Stimulated activated CD8-positive, alpha-beta memory T cell treated with anti-CD3 and anti-CD28 coated beads, Interleukin-7, amount 100 ng/mL, for 4 hours (primary cell): ENCODE data around the gene SCRN1.

Source experiments
- DNase-seq, 2 donors: peaks; one replicate each; pipeline ENCODE4 v3.0.0-alpha.2; 2020; ENCODE audit warnings: low read depth in 2 of 2

Gene SCRN1, protein sequence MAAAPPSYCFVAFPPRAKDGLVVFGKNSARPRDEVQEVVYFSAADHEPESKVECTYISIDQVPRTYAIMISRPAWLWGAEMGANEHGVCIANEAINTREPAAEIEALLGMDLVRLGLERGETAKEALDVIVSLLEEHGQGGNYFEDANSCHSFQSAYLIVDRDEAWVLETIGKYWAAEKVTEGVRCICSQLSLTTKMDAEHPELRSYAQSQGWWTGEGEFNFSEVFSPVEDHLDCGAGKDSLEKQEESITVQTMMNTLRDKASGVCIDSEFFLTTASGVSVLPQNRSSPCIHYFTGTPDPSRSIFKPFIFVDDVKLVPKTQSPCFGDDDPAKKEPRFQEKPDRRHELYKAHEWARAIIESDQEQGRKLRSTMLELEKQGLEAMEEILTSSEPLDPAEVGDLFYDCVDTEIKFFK

DNA sequence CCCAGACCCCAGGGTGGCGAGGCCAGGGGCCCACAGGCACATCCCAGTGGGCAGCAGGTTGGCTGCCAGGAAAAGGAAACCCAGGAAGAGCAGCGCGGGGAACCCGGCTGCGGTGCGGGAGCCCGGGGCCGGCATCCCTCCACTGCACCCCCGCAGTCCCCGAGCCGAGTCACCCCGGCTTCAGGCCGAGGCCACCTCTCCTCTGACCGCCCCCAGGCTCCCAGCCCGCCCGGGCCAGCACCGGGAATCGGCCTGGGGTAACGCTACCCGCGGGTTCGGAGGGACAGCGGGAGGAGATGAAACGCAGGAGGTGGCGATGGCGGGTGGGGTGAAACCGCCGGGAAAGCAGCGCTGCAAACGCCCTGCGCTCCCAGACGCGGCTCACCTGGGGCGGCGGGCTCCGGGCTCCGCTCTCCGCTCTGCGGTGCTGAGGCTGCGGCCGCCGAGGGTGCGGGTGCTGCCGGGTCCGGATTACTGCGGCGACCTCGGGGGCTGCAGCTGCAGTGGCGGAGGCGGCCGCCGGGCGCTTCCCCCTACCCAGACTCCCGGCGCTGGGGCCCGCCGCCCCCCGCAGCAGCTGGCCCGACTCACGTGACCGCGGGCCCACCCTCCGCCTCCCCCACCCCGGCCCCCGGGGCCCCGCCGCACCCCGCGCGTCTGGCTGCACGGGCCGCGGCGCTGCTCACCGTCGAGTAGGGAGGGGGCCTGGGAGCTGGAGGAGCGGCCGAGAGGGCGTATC is at the start of gene SCRN1:
TSS of gene SCRN1 (minus strand) at position 545 of the 739 bp plus-strand sequence. CDS start 20,734 bp downstream, outside the sequence.
- DNase-seq = peak in 1 of 2 donors; percentile 30

DNA sequence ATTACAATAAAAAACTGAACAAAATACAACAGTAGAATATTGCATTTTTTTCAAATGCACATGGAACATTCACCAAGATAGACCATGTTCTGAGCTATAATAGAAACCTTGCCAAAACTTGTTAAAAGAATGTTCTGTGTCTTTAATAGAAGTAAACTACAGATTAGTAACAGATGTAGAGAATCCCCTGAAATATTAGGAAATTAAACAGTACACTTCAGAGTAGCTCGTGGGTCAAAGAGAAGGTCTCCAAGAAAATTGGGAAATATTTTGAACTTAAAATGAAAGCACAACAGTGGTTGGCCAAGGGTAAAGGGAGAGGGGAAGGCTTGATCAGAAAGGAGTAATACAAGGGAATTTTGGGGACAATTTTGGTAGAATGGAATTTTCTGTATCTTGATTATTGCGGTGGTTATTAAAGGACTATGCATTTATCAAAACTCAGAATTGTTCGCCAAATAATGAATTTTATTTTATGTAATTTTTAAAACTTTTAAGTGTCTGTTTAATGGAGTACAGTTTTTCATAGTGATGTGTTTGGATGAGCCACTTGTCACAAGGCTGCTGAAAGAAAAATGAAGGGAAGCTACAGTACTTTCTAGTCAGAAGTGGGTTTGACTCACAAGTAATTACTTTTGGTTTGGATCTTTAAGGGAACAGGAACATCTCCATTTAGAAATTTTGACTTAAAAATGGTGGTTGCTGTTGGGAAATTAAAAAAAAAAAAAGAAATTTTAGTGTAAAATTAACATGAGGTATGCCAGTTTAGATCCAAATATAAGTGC is 48.8 kb upstream of the SCRN1 start:
- DNase-seq = no peak

DNA sequence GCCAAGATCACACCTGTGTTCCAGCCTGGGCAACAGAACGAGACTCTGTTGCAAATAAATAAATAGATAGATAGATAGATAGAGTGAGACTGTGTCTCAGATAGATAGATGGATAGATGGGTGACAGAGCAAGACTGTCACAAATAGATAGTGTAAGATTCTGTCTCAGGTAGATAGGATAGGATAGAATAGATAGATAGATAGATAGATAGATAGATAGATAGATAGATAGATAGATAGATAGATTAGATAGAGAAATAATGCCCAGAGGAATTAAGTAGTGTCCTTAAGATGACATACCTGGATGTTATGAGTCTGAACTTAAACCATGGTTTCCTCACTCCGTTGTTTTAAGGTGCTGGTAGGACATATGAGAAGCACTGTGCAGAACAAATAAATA is 46.6 kb upstream of the SCRN1 start:
- no peak for DNase-seq

GRCh38 chr7:30034501-30034900 is 44.9 kb upstream of the SCRN1 start:
- no peak for DNase-seq

DNA sequence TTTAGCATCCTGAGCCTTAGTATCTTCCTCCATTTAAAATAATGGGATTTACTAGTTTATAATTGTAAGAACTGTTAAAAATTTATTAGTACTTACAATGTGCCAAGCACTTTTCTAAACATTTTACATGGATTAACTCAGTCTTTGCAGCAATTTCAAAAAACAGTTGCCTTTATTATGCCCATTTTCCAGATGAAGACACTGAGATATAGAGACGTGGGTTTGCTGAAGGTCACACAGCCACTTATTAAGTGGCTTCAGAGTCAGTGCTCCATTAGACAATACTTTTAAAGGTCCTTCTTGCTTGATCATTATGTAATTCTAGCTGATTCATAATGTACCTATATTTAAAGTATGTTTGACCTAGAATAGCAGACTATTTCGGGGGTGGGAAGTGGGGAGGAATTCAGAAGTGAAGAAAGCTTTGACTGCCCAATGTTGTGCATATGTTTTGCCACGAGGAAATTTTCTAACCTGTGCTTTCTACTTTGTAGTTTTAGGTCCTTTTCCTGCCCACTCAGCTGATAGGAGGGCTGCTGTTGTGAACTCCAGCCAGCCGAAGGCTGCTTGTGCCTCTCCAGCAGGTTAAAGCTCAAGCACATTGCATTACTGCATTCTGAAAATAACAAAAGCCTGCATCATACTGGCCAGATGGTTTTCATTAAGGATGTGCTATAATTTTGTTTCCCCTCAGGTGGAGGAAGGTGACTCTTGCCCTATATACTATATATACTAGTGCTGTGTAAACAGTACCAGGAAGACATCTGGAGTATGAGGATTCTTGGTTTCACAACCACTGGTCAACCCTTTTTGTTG is 42.9 kb upstream of the SCRN1 start:
- DNase-seq = no peak

GRCh38 chr7:30029696-30030095 is 40.1 kb upstream of the SCRN1 start:
- no peak for DNase-seq

- peak in 1 of 2 donors; percentile 3 for DNase-seq
Observed at GRCh38 chr7:30028749-30029635, 39.4 kb upstream of the SCRN1 start.

GRCh38 chr7:30028216-30028748 is 38.7 kb upstream of the SCRN1 start, which contains the start of gene PLEKHA8:
Gene PLEKHA8, plus strand, starts transcription at chr7:30028412. Its CDS starts 351 bp downstream, at chr7:30028763.
- peak; percentile 69 to 80 for DNase-seq

GRCh38 chr7:30027740-30028215 is 38.2 kb upstream of the SCRN1 start:
- no peak for DNase-seq

GRCh38 chr7:30027065-30027456 is 37.5 kb upstream of the SCRN1 start:
- DNase-seq = no peak

DNA sequence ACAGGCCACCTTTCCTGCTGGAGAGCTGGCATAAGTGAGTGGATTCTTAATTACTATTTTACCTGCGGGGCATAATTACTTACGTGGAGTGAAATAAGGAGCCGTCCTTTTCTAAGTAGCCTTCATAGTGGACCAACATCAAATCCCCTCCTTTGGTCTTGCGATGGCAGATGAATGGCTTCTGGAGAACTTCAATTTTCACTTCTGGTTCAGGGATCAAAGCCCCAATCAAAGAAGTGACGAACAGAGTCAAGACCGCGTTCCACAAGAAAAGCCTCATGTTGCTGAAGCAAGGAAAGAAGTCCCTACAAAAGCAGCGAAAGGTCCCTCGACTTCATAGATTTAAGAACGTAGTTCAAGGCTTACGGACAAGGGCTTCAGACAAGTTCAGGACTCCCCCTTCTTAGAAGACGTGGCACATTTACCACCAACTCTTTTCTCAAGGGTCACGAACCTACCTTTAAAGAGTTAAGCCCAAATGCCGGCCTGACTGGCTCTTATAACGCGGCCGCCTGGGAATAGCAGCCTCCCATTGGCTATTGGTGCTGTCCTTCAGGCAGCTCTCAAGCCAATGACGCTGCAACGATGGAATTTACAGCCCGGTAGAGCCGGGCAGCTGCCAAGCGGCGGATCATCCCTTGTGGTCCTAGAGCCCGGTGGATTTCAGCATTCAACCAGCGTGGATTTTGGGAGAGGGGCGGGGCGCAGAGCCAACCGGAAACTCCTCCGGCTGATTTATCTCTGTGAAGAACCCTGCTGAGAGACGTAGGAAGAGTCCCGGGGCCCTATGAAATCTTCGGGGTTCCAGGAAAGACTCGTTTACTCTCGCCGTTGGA is 36.8 kb upstream of the SCRN1 start, which contains the start of gene FKBP14:
TSS of gene FKBP14 (minus strand) at position 474 of the 836 bp plus-strand sequence. CDS start at position 280, 194 bp downstream.
- DNase-seq = peak; percentile 88

- DNase-seq = no peak
Observed at GRCh38 chr7:30023524-30023923, 33.9 kb upstream of the SCRN1 start.

- DNase-seq = no peak
Observed at GRCh38 chr7:30022991-30023390, 33.4 kb upstream of the SCRN1 start.

- DNase-seq = no peak
Observed at GRCh38 chr7:30020535-30020934, 30.9 kb upstream of the SCRN1 start.

DNA sequence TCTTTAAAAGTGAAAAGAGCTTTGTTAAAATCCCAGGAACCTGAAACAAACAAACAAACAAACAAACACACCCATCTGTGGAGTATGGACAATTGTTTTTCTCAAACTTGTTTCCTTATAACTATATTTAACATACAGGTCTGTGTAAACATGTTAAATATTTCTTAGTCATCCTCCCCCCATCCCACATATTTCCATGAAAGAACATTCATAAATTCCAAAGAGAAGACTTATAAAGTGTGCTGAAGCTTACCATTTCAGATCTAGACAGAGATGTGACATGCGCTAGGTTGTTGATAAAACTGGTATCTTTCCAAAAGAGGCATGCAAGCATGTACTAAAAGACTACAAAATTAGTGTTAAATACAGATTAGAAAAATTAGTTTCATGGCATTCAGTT is 30.4 kb upstream of the SCRN1 start:
- DNase-seq = no peak

- DNase-seq = no peak
Observed at GRCh38 chr7:30019387-30019786, 29.8 kb upstream of the SCRN1 start.

GRCh38 chr7:30018451-30018850 is 28.9 kb upstream of the SCRN1 start:
- DNase-seq = no peak

GRCh38 chr7:30012757-30013156 is 23.2 kb upstream of the SCRN1 start:
- no peak for DNase-seq

DNA sequence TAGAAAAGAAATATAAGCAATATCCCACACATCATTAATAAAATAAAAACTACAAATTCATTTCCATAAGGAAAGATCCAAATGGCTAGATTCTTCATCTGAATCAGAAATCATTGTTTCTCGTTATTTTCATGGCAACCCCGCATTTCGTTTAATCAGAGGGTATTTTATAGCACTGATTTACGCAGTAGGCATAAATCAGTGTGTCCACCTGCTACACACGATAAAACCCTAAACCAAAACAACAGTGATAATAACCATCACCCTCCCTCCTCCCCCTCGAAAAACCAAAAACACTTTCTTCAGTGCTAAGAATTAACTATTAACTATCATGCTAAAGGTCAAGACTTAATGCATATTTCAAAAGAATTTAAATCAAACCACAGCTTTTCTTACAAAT is 20.4 kb upstream of the SCRN1 start:
- no peak for DNase-seq
